NCI-H524 (cell line): ENCODE measurements around the gene ANKFN1.
"Not testable (repeated sequence)": the region's sequence is repeated elsewhere in the genome, so short reads cannot be mapped to it uniquely, and the experiment has no call there.

Experiments used
- DNase-seq, 2 experiments: peaks; one replicate each; lab custom pipeline; 2025; lab: John Stamatoyannopoulos, UW

The ANKFN1 gene

GRCh38 chr17:56325313-56326000 is 172.2 kb downstream of the ANKFN1 start:
- no peak for DNase-seq

- no peak for DNase-seq
Measured at GRCh38 chr17:56326001-56326359, 172.7 kb downstream of the ANKFN1 start.

GRCh38 chr17:56347639-56348038 is 194.4 kb downstream of the ANKFN1 start:
- peak; percentile 10 to 47 for DNase-seq

GRCh38 chr17:56350592-56350991 is 197.3 kb downstream of the ANKFN1 start:
- DNase-seq, result no peak

GRCh38 chr17:56351675-56352074 is 198.4 kb downstream of the ANKFN1 start:
- DNase-seq, result no peak

GRCh38 chr17:56358651-56359050 is 205.4 kb downstream of the ANKFN1 start:
- no peak for DNase-seq

- no peak for DNase-seq
Measured at GRCh38 chr17:56359518-56359917, 206.2 kb downstream of the ANKFN1 start.

GRCh38 chr17:56367366-56367765 is 214.1 kb downstream of the ANKFN1 start:
- no peak for DNase-seq

- no peak for DNase-seq
Measured at GRCh38 chr17:56373981-56374833, 220.9 kb downstream of the ANKFN1 start.

- DNase-seq, result no peak
Measured at GRCh38 chr17:56389356-56389755, 236.1 kb downstream of the ANKFN1 start.

GRCh38 chr17:56392321-56392720 is 239.0 kb downstream of the ANKFN1 start:
- DNase-seq, result no peak

- DNase-seq, result no peak
Measured at GRCh38 chr17:56393156-56393555, 239.9 kb downstream of the ANKFN1 start.

- no peak for DNase-seq
Measured at GRCh38 chr17:56395787-56396186, 242.5 kb downstream of the ANKFN1 start.

- DNase-seq, result no peak
Measured at GRCh38 chr17:56407086-56407485, 253.8 kb downstream of the ANKFN1 start.

- DNase-seq, result not testable (repeated sequence)
Measured at GRCh38 chr17:56412356-56412755, 259.1 kb downstream of the ANKFN1 start.

- DNase-seq, result no peak
Measured at GRCh38 chr17:56416682-56417351, 263.5 kb downstream of the ANKFN1 start.

- DNase-seq, result no peak
Measured at GRCh38 chr17:56424005-56424404, 270.7 kb downstream of the ANKFN1 start.

- DNase-seq, result no peak
Measured at GRCh38 chr17:56424543-56425044, 271.3 kb downstream of the ANKFN1 start.

GRCh38 chr17:56425483-56425882 is 272.2 kb downstream of the ANKFN1 start:
- DNase-seq, result no peak

- no peak for DNase-seq
Measured at GRCh38 chr17:56426901-56427300, 273.6 kb downstream of the ANKFN1 start.

- DNase-seq, result no peak
Measured at GRCh38 chr17:56431736-56432135, 278.5 kb downstream of the ANKFN1 start.

- no peak for DNase-seq
Measured at GRCh38 chr17:56432443-56432842, 279.2 kb downstream of the ANKFN1 start.

GRCh38 chr17:56434610-56435009 is 281.3 kb downstream of the ANKFN1 start:
- no peak for DNase-seq
